Tibial nerve (tissue), 3 donors: Measurements from ENCODE around the gene GABPB2.

Source experiments
- POLR2A ChIP-seq, 2 donors: fragments of 450-650 bp; IDR thresholded peaks; one replicate each; pipeline ENCODE4 v1.6.1; 2017; ENCODE audit warnings: antibody characterized with exemption in 2 of 2, mild to moderate bottlenecking in 2 of 2, moderate library complexity in 2 of 2
- TF ChIP-seq, protein P1 (sequence below), 5 experiments: fragments of 200-600 bp in 3 of 5; fragments of 450-650 bp in 2 of 5; sonication (generic) in 3 of 5; IDR thresholded peaks; one replicate each; pipeline ENCODE4 v1.5.1; 2016 to 2019; ENCODE audit warnings: antibody characterized with exemption in 5 of 5, mild to moderate bottlenecking in 3 of 5, moderate library complexity in 2 of 5

DNA sequence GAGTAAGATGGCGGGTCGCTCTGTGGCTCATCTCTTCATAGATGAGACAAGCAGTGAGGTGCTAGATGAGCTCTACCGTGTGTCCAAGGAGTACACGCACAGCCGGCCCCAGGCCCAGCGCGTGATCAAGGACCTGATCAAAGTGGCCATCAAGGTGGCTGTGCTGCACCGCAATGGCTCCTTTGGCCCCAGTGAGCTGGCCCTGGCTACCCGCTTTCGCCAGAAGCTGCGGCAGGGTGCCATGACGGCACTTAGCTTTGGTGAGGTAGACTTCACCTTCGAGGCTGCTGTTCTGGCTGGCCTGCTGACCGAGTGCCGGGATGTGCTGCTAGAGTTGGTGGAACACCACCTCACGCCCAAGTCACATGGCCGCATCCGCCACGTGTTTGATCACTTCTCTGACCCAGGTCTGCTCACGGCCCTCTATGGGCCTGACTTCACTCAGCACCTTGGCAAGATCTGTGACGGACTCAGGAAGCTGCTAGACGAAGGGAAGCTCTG, 88.2 kb downstream of the GABPB2 start:
- TF ChIP-seq, protein P1, sequence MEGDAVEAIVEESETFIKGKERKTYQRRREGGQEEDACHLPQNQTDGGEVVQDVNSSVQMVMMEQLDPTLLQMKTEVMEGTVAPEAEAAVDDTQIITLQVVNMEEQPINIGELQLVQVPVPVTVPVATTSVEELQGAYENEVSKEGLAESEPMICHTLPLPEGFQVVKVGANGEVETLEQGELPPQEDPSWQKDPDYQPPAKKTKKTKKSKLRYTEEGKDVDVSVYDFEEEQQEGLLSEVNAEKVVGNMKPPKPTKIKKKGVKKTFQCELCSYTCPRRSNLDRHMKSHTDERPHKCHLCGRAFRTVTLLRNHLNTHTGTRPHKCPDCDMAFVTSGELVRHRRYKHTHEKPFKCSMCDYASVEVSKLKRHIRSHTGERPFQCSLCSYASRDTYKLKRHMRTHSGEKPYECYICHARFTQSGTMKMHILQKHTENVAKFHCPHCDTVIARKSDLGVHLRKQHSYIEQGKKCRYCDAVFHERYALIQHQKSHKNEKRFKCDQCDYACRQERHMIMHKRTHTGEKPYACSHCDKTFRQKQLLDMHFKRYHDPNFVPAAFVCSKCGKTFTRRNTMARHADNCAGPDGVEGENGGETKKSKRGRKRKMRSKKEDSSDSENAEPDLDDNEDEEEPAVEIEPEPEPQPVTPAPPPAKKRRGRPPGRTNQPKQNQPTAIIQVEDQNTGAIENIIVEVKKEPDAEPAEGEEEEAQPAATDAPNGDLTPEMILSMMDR (IDR thresholded peaks at IDR 0.05), result no peak
- TF ChIP-seq POLR2A (IDR thresholded peaks at IDR 0.05), result no peak
